ENCODE results near the gene REN.

REN gene

GRCh38 chr1:204202481-204202880 is 36.3 kb upstream of the REN start:
- TF ChIP-seq EZH2 (IDR thresholded peaks at IDR 0.05; ENCODE audit: borderline replicate concordance, low read length) (no peak), CTCF (IDR thresholded peaks at IDR 0.05; ENCODE audit: low read length) (no peak)
- Histone ChIP-seq H3K36me3 (ENCODE audit: insufficient read depth, low read length) (no peaks in the 10 kb centered on the region), H2AFZ (ENCODE audit: low read length) (no peak overlapping the region), H4K20me1 (ENCODE audit: insufficient read depth, low read length) (no peaks in the 10 kb centered on the region), H3K4me3 (ENCODE audit: low read depth, low read length, poor library complexity, severe bottlenecking) (no peak overlapping the region), H3K27ac (ENCODE audit: low read depth, low read length, poor library complexity, severe bottlenecking) (no peak overlapping the region), H3K9me2 (ENCODE audit: low read depth, low read length) (no peaks in the 10 kb centered on the region), H3K9me3 (ENCODE audit: low read length) (no peaks in the 10 kb centered on the region), H3K79me2 (ENCODE audit: insufficient read depth, low read length) (no peaks in the 10 kb centered on the region), H3K27me3 (ENCODE audit: insufficient read depth, low read length) (no peaks in the 10 kb centered on the region; the same call in 1 of the 2 replicates), H3F3A (ENCODE audit: insufficient read depth, low read length) (no peaks in the 10 kb centered on the region), H3K9ac (ENCODE audit: low read length) (no peak overlapping the region), H3K4me1 (ENCODE audit: insufficient read depth, low read length, severe bottlenecking) (no peaks in the 10 kb centered on the region), H3K4me2 (ENCODE audit: low read length) (no peak overlapping the region)

GRCh38 chr1:204201348-204202040 is 35.4 kb upstream of the REN start:
- Histone ChIP-seq H3K36me3 (ENCODE audit: insufficient read depth, low read length) (no peaks in the 10 kb centered on the region), H3F3A (ENCODE audit: insufficient read depth, low read length) (no peaks in the 10 kb centered on the region), H3K9me2 (ENCODE audit: low read depth, low read length) (no peaks in the 10 kb centered on the region), H3K4me3 (ENCODE audit: low read depth, low read length, poor library complexity, severe bottlenecking) (no peak overlapping the region), H4K20me1 (ENCODE audit: insufficient read depth, low read length) (no peaks in the 10 kb centered on the region), H3K27ac (ENCODE audit: low read depth, low read length, poor library complexity, severe bottlenecking) (no peak overlapping the region), H3K9ac (ENCODE audit: low read length) (no peak overlapping the region), H3K4me1 (ENCODE audit: insufficient read depth, low read length, severe bottlenecking) (no peaks in the 10 kb centered on the region), H3K4me2 (ENCODE audit: low read length) (no peak overlapping the region), H2AFZ (ENCODE audit: low read length) (no peak overlapping the region), H3K79me2 (ENCODE audit: insufficient read depth, low read length) (no peaks in the 10 kb centered on the region), H3K27me3 (ENCODE audit: insufficient read depth, low read length) (no peaks in the 10 kb centered on the region; the same call in 1 of the 2 replicates), H3K9me3 (ENCODE audit: low read length) (no peaks in the 10 kb centered on the region)
- no peak for TF ChIP-seq CTCF (IDR thresholded peaks at IDR 0.05; ENCODE audit: low read length)
- TF ChIP-seq EZH2 (IDR thresholded peaks at IDR 0.05; ENCODE audit: borderline replicate concordance, low read length): no peak

GRCh38 chr1:204199579-204199978 is 33.4 kb upstream of the REN start:
- Histone ChIP-seq H3K27me3 (ENCODE audit: insufficient read depth, low read length) (no peaks in the 10 kb centered on the region; the same call in 1 of the 2 replicates), H3K9me2 (ENCODE audit: low read depth, low read length) (no peaks in the 10 kb centered on the region), H2AFZ (ENCODE audit: low read length) (no peak overlapping the region), H3F3A (ENCODE audit: insufficient read depth, low read length) (no peaks in the 10 kb centered on the region), H3K9ac (ENCODE audit: low read length) (no peak overlapping the region), H3K27ac (ENCODE audit: low read depth, low read length, poor library complexity, severe bottlenecking) (no peak overlapping the region), H3K4me1 (ENCODE audit: insufficient read depth, low read length, severe bottlenecking) (no peaks in the 10 kb centered on the region), H3K4me3 (ENCODE audit: low read depth, low read length, poor library complexity, severe bottlenecking) (no peak overlapping the region), H4K20me1 (ENCODE audit: insufficient read depth, low read length) (no peaks in the 10 kb centered on the region), H3K9me3 (ENCODE audit: low read length) (no peaks in the 10 kb centered on the region), H3K4me2 (ENCODE audit: low read length) (no peak overlapping the region), H3K36me3 (ENCODE audit: insufficient read depth, low read length) (no peaks in the 10 kb centered on the region), H3K79me2 (ENCODE audit: insufficient read depth, low read length) (no peaks in the 10 kb centered on the region)
- TF ChIP-seq EZH2 (IDR thresholded peaks at IDR 0.05; ENCODE audit: borderline replicate concordance, low read length) (no peak), CTCF (IDR thresholded peaks at IDR 0.05; ENCODE audit: low read length) (no peak)
